Epidermal melanocyte (primary cell): ENCODE data around the gene YES1.
"Not testable (repeated sequence)": the region's sequence is repeated elsewhere in the genome, so short reads cannot be mapped to it uniquely, and the experiment has no call there.

Source experiments
- DNase-seq: peaks from one replicate; pipeline ENCODE4 v3.0.0; 2011; ENCODE audit warnings: low spot score; ENCODE audit not compliant: insufficient read length

The YES1 gene

DNA sequence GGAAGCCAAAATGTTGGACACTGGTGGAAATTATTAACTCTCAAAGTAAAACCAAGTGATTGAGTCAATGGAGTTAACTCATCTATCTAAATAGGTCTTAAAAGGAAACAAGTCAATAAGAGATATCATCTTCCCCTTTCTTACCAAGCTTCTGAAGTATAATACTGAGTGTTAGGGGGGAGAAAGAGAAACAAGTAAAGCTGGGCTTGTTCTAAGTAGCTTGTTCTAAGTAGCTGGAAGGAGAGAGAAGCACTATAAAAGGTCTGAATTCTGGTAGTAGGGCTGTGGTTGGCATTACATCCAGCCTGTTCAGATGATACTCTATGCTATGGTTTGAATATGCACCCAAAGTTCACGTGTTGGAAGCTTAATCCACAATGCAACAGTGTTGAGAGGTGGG, 26.8 kb downstream of the YES1 start:
- no peak for DNase-seq

DNA sequence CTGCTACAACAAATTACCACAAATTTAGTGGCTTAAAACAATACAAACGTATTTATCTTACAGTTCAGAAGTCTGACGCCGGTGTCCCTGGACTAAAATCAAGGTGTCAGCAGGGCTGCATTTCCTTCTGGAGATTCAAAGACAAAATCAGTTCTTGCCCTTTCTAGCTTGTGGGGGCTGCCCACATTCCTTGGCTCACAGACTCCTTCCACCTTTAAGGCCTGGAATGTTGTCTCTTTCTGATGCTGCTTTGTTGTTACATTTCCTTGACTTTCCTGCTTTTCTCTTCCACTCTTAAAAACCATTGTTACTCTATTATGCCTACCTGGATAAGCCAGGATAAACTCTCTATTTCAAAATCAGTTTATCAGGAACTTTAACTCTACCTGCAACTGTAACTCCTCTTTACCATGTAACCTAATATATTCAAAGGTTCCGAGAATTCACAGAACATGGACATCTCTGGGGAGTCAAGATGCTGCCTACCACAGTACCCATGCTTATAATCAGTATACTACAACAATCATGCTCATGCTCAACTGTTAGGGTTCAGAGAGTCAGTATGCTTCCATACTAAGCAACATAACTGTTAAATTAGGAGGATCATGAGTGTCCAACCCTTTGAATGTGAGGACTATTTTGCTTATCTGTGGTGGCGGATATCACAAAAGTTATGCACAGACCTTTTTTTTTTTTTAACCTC, 27.4 kb downstream of the YES1 start:
- no peak for DNase-seq

DNA sequence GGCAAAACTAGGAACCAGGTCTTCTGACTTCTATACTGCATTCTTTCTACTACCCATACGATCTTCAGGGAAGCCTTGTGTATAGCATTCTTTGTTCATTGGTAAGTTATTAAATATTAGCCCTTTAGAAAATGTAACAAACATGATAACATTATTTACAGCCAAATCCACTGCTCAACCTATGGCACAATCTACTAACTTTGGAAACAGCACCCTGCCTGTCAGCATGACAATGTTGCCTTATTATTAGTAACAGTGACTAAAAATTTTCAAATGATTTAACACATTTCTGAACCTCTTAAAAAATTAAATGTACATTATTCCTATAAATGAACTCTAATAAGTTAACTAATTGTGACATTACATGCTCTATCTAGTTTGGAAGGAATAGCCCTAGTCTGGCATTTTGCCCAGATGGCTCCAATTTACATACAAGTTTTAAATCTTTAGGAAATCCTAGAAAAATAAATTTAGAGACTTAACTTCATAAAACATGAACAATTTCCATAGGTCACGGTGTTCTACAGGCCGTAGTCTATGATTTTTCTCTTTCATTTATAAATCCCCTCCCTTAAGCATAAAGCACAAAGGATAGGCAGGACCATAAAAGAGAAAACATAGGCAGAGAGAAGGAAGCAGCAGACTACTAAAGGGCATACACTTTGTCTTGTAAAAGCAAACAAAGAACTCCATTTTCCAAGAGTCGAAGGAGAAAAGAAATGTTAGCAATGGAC, 33.7 kb downstream of the YES1 start:
- no peak for DNase-seq

DNA sequence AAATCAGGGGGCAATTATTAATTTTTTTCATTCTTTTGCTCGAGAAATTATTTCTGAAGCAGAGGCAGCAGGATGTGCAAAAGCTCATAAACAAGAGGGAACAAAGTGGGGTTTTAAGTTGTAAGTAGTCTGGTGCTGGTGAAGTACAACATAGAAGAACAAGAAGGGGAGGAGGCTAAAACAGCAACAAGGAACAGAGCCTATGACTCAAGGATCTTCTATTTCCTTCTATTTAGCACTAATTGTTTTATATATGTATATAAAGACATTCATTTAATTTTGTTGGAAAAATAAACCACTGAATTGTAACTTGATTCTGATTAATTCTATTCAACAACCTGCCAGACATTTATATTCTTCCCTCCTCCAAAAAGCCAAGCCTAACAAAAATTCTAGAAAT, 35.0 kb downstream of the YES1 start:
- no peak for DNase-seq

DNA sequence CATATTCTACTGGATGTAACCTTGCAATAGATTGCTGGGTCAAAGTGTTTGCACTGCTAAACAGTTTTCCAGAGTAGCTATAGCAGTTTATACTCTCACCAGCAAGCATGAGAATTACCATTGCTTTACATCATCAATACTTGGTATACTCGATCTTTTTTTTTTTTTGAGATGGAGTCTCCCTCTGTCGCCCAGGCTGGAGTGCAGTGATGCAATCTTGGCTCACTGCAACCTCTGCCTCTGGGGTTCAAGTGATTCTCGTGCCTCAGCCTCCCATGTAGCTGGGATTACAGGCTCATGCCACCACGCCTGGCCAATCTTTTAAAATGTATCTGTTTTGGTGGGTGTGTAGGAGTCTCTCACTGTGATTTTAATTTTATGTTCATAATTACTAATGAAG, 36.0 kb downstream of the YES1 start:
- DNase-seq, result not testable (repeated sequence)

DNA sequence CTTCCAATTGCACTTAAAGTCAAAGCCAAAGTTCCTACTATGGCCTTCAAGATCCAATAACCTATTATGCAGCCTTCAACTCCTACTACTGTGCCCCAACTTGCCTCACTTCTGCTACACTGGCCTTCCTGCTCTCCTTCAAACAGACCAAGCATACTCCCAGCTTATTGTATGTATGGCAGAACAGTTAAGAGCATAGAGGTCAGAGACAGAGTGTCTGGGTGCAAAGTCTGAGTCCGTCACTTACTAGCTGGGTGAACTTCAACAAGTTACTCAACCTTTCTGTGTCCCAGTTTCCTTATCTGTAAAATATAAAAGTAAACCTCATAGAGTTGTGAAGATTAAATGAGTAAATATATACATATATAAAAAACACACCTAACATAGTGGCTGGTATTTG, 37.2 kb downstream of the YES1 start:
- DNase-seq, result no peak

DNA sequence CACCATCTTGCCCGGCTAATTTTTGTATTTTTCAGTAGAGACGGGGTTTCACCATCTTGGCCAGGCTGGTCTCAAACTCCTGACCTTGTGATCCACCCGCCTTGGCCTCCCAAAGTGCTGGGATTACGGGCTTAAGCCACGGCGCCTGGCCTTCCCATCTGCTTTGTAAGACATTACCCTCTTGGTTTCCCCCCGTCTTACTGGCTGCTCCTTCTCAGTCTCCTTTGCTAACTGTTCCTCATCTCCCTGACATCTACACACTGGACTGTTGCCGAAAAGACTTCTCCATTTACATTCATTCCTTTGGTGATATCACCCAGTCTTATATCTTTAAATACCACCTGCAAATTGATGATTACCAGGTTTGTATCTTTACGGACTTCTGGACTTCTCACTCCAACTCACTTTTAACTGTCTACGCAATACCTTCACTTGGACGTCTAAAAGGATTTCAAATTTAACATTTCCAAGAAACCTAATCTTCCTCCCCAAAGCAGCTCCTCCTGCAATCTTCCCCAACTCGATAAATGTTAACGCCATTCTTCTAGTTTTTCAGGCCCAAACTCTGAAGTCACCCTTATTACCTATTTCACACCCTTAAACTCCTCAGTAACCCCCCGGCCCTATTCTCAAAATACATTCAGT, 37.9 kb downstream of the YES1 start:
- no peak for DNase-seq

DNA sequence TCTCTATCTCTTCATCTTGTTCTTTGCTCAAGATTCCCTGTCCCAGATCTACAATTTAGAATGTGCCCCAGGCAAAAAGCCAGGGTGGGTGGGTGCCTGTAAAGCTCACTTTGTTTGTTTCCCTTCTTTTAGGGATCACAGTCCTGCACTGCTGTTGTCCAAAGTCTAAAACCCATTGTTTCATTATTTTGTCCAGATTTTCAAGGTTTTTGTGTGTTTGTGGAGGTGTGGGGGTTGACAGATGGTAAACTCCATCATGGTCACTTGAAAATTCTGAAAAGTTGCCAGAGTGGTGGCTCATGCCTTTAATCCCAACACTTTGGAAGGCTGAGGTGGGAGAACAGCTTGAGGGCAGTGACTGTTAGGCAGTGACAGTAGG, 41.5 kb downstream of the YES1 start:
- DNase-seq, result no peak

DNA sequence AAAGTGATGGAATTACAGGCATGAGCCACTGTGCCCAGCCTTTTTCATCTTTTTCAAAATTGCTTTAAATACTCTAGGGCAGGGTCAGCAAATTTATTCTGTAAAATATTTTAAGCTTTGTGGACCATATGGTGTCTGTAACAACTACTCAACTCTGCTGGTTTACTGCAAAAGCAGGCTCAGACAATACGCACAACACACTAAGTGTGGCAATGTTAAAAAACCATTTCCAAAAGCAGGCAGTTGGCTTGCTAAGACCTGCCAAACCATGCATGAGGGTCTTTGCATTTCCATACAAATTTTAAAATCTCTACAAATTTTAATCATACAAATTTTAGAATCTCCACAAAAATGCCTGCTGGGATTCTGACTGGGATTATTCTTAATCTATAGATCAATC, 44.1 kb downstream of the YES1 start:
- no peak for DNase-seq

DNA sequence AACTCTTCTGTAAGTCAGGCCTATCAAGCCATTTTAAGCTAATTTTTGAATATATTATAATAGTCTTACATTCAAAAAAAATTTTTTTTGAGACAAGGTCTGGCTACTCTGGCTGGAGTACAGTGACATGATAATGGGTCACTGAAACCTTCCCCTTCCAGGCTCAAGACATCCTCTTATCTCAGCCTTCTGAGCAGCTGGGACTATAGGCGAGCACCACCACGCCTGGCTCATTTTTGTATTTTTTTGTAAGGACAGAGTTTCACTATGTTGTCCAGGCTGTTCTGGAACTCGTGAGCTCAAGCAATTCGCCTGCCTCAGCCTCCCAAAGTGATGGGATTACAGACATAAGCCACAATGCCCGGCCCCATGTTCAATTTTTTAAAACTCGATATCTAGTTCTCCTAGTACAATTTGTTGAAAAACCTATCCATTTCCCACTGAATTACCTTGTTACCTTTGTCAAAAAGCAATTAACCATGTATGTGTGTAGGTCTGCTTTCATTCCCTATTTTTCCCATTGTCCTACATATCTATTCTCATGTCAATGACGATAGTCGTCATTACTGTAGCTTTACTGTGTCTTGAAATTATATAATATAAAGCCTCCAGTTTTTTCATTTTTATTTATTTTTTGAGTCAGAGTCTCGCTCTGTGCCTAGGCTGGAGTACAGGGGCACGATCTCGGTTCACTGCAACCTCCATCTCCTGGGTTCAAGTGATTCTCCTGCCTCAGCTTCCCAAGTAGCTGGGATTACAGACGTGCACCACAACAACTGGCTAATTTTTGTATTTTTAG, 44.8 kb downstream of the YES1 start:
- no peak for DNase-seq

DNA sequence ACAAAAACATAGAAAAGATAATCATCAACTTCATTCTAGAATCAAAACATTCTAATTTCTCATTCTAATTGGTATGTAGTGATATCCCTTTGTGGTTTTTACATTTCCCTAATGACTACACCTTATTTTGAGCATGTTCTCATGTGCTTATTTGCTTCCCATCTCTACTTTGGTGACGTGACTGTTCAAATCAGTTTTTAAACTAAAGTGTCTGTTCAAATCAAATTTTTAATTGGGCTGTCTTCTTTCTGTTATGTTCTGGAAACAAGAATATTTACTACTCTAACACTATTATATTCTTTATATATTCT, 45.5 kb downstream of the YES1 start:
- no peak for DNase-seq

DNA sequence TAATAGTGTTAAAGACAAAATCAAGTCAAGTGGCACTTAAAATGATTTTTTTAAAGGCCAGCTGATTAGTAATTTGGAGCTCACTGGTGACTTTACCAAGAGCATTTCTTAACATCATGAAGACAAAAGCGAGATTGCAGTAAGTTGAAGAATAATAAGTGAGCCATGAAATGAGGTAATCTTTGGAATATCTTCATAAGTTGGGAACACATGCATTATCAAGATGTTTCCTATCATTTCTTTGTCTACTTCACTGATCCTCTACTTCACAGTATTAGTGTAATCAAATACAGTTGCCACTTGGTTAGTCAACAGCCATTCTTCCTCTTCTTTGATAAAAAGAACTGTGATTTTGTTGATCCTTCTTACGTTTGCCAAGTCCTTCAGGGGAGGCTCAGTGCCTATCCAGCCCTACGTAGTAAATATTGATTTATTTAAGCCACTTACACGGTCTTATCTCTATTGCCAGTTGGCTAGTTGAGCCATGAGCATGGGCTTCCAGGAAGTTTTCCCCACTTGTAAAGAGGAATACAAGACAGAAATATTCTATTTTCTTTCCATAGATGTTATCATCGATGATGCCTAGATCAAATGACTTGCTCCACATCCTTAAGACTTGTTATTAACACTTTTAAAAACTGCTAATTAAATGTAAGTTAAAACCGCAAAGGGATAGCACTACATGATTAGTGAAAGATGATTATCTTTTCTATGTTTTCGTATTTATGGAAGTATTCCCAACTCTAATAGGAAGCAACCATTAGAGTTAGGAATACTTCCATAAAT, 46.1 kb downstream of the YES1 start:
- no peak for DNase-seq

DNA sequence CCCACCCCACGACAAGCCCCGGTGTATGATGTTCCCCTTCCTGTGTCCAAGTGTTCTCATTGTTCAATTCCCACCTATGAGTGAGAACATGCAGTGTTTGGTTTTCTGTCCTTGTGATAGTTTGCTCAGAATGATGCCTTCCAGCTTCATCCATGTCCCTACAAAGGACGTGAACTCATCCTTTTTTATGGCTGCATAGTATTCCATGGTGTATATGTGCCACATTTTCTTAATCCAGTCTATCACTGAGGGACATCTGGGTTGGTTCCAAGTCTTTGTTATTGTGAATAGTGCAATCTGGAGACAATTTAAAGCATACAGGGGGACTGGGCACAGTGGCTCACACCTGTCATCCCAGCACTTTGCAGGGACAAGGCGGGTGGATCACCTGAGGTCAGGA, 52.2 kb downstream of the YES1 start:
- not testable (repeated sequence) for DNase-seq

DNA sequence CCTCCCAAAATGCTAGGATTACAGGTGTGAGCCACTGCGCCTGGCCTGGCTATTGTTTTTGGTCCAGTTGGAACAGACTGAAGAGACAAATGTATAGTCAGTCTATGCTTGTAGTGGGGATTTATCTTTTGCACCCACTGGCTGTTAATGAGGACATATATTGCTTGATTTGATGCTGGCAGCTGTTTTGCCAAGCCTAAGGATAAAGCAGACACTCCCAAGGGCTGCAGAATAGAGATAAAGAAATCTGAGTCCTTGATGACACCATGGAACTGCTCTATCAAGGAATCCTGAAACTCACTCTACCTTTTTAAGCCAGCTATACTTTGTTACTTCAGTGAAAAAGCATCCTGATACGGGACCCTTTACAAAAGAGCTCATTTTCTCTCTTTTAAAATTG, 56.5 kb downstream of the YES1 start:
- no peak for DNase-seq

DNA sequence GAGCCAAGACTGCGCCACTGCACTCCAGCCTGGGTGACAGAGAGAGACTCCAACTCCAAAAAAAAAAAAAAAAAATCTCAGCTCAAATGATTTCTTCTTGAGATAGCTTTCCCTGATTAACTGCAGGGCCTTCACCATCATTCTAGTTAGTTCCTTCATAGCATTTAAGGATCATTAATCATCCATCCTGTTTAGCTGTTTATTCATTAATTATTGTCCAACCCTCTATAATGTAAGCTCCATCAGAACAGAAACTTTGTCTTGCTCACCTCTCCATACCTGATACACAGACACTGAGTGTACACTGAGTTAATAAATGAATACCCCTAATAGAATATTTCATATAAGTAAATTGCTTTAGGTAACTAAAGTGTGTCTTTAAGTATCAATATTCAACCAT, 57.4 kb downstream of the YES1 start:
- DNase-seq, result no peak

DNA sequence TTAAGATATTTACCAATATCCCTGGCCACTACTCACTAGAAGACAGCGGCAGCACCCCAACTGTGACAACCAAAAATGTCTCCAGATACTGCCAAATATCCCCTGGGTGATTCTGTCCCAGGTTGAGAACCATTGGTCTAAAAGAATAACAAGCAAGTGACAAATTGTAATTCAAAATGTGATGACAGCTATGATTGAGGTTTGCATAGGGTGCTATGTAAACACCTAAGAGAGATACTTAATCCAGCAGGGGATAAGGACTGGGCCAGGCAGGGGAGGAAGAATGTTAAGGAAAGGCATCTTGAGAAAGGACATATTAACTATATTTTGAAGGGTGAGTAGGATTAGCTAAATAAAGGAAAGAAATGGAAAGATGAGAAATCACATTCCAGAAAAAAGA, 61.6 kb downstream of the YES1 start:
- DNase-seq, result no peak

DNA sequence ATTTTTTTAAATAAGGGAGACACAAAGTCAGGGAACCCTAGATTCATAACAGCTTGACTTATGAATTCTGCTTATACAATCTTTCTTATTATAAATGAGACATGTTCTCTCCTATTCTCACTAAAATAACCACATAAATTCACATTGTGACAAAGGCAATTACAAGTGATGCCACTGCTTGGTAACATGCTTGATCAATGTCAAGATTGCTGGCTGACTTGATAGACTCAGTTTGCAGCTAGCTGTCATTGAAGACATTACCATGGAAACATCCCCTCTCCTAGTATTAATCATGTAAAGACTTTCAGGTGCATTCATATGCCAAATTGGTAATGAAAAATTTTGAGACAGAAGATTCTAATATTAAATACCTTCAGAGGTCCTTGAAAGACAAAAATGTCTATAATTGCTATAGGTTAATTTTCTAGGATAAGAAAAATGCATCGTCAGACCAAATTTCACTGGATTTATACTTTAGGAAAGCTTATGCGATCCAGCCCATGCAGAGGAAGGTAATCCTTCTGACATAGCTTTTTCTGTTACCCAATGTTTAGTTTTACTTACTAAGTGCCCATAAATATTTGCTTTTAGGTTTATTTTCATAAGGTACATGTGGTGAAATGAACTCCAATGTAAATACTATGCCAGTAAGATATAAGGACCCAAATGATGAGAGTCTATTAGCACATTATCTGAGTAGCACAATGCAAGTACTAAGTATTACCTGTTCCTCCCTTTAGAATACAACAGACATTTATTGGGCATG, 67.0 kb downstream of the YES1 start:
- DNase-seq, result no peak

DNA sequence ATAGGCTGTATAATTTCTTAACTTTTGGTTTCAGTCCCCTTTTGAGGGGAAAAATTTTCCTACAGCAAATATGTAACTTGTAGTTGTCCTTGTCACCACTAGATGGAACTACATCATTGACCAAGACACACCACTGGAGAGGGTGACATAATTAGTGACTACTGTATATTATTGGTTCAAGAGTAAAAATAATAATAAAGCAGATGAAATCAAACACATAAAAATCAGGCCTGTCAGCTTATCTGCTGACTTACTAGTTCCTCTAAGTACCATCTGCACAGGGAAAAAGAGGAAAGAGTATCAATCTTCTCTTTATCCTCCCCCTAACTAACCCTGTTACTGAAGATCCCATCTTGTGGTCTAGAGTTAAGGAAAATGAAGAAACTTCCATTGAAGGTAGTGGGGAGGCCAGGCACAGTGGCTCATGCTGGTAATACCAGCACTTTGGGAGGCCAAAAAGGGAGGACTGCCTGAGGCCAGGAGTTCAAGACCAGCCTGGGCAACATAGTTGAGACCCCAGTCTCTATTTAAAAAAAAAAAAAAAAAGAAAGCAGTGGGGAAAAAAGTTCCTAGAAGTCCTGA, 70.0 kb downstream of the YES1 start:
- DNase-seq, result peak; percentile 66

DNA sequence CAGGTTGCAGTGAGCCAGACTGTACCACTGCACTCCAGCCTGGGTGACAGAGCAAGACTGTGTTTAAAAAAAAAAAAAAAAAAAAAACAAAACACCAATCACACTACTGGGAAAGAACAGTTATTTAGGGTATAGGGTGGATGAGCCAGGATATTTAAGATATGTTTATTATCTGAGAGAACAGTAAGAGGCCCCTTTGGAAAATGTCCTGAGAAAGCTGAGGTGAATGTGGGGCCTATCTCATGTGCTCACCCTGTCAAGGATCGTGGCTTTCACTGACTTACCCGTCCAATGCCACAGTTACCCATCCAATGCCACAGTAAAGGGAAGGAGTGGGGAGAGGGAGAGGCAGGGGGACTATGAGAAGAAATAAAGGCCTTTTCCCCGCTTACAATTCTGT, 79.7 kb downstream of the YES1 start:
- DNase-seq, result no peak

DNA sequence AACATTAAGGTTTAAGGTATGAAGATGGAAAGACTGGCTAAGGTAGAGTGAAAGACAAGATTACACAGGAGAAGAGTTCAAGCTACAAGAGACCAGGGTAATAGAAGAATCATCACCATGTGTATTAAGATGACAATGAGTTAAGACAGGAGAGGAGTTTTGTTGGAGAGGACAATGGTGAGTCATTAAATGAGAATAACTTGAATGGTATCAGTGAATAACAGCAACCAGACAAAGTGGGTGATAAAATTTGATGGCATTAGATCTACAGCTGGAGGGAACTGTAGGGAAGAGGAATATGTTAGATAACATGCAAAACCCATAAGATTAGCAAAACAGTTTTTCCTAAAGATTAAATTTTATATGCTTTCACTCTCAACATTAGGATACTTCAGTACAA, 80.9 kb downstream of the YES1 start:
- DNase-seq, result no peak
